ENCODE measurements around the gene C19orf38.
"Not testable (repeated sequence)": the region's sequence is repeated elsewhere in the genome, so short reads cannot be mapped to it uniquely, and the experiment has no call there.

Gene C19orf38

DNA sequence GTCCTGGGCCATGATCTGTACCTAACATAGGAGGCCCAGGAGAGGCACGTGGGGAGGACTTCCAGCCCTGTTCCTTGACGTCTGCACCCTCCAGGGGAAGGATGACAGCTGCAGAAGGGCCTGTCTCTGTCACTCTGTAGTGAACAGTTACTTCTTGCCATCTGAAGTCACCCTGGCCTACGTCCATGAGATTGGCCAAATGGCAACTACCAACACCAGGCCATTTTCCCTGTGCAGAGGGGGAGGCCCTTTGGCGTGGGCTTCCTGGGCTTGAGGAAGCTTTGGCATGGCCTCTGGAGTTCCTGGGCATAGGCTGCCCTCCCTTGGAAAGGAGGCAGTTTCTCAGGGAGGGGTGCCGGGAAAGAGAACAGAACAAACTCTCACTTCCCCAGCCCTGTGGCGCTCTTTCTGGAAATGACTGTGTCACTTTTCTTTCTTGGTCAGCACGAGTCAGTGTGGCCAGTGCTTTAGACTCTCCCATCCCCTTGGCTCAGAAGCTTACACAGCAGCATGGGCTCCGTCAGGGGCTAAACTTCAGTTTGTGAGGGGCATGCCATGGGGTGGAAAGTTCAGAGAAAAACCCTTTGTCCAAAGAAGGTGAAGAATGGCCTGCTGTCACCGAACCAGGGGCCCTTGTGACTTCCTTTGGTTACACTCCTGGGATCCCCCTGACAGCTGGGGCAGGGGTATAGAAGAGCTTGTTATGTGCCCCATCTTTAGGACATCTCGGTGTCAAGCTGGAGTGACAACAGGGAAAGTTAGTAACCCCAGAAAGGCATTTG is 28.4 kb downstream of the C19orf38 start:
- peak overlapping the region; percentile 54 for H3K27ac Mint-ChIP-seq
- H3K4me3 Mint-ChIP-seq, result peak overlapping the region; percentile 42
- peak in 1 of 2 donors; percentile 76 for DNase-seq (ENCODE audit: low spot score in 2 of 2)
- H3K36me3 Mint-ChIP-seq, result peaks cover 27% of the 10 kb centered on the region
- ATAC-seq, result peak; percentile 72
- H3K9me3 Mint-ChIP-seq, result no peaks in the 10 kb centered on the region
- peaks cover 34% of the 10 kb centered on the region for H3K4me1 Mint-ChIP-seq

DNA sequence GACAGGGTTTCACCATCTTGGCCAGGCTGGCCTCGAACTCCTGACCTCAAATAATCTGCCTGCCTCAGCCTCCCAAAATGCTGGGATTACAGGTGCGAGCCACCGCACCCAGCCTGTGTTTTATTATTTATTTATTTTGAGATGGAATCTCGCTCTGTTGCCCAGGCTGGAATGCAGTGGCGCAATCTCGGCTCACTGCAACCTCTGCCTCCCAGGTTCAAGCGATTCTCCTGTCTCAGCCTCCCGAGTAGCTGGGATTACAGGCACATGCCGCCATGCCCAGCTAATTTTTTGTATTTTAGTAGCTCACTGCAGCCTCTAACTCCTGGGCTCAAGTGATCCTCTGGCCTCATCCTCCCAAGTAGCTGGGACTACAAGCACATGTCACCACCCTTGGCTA is 29.4 kb downstream of the C19orf38 start:
- ATAC-seq; H3K9me3 Mint-ChIP-seq; DNase-seq (ENCODE audit: low spot score in 2 of 2): not testable (repeated sequence)
- peak overlapping the region; percentile 46 for H3K4me3 Mint-ChIP-seq
- H3K27ac Mint-ChIP-seq, result peak overlapping the region; percentile 88
- H3K4me1 Mint-ChIP-seq, result peaks cover 31% of the 10 kb centered on the region
- peaks cover 25% of the 10 kb centered on the region for H3K36me3 Mint-ChIP-seq

DNA sequence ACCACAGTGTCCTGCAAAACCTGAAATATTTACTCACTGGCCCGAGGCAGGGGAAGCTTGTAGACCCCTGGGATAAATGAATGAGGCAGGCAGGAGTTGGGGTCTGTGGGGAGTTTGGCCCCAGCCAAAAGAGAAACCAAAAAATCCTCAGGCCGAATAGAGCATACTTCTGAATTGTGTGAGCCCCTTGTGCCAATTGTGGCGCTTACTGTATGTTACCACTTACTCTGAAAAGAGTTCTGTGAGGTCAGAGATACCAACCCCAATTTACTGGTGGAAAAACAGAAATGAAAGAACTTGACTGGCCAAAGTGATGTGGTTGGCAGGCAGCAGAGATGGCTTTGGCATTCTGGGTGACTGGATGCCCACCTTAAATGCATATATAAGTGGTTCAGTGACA is 30.0 kb downstream of the C19orf38 start:
- ATAC-seq (peak; percentile 29), DNase-seq (ENCODE audit: low spot score in 2 of 2) (no peak)
- Mint-ChIP-seq H3K9me3 (no peaks in the 10 kb centered on the region), H3K4me3 (peak overlapping the region; percentile 46), H3K36me3 (peaks cover 23% of the 10 kb centered on the region), H3K27ac (peak overlapping the region; percentile 88), H3K4me1 (peaks cover 27% of the 10 kb centered on the region)

DNA sequence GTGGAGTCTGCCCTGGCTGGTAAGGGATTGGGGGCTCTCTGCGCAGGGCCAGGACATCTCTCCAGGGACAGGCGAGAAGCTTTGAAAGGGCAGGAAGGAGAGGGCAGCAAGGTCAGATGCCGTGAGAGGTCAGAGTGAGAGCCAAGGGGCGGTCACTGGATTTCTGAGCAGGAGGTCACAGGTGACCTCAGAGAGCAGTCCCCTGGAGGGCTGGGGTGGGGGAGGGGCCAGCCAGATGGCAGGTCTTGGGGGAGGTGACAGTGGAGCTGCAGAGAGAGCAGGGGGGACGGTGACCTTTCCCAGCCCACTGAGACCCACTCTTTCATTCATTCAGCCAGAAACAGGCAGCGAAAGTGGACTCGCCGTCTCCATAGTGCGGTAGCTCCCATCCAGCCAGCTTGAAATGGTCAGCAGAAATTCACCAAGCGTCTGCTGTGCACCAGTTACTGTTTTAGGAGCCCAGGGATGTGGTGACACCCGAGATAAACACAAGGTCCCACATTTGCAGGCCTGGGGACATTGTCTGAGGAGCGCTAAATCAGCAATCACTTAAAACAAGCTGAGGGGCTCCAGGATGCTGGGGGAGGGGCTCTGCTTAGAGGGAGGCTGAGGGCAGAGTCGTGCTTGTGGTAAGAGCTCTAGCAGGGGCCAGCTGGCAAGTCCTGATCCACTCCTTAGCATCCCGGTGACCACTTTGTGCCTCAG is 33.3 kb downstream of the C19orf38 start:
- peaks cover 24% of the 10 kb centered on the region for H3K4me1 Mint-ChIP-seq
- H3K4me3 Mint-ChIP-seq, result no peak overlapping the region
- no peak for DNase-seq (ENCODE audit: low spot score in 2 of 2)
- no peaks in the 10 kb centered on the region for H3K9me3 Mint-ChIP-seq
- no peak for ATAC-seq
- peaks cover 8% of the 10 kb centered on the region for H3K36me3 Mint-ChIP-seq
- H3K27ac Mint-ChIP-seq, result no peak overlapping the region

DNA sequence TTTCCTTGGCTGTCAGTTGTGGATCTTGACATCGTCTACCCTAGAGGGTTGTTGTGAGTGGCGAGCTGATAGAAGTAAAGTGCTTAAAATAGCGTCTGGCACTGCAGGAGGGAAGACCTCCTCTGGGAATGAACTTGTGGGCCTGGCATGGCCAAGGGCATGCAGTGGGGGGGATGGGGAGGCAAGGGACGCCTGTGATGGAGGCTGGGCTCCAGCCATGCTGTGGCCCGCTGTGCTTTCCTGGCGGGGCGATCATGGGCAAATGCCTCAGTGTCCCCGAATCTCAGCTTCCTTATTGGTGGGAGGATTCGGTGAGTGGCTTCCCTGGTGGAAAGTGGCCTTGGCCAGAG is 33.9 kb downstream of the C19orf38 start:
- no peak overlapping the region for H3K27ac Mint-ChIP-seq
- H3K36me3 Mint-ChIP-seq, result peaks cover 8% of the 10 kb centered on the region
- no peak overlapping the region for H3K4me3 Mint-ChIP-seq
- ATAC-seq (no peak), DNase-seq (ENCODE audit: low spot score in 2 of 2) (no peak)
- no peaks in the 10 kb centered on the region for H3K9me3 Mint-ChIP-seq
- peaks cover 22% of the 10 kb centered on the region for H3K4me1 Mint-ChIP-seq

DNA sequence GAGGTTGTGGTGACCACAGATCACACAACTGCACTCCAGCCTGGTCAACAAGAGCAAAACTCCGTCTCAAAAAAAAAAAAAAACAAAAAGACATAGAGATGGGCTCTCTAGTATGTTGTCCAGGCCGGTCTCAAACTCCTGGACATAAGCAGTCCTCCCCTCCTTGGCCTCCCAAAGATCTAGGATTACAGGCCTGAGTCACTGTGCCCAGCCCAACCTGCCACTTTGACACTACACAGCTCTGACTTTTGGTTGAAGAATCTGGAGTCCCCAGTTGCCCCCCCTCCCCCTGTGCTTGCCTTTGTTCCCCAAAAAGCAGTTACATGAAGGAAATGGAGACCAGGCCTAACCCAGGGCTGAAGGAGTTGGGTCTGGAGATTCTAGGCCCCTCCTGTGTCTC is 36.1 kb downstream of the C19orf38 start:
- Mint-ChIP-seq H3K9me3 (no peaks in the 10 kb centered on the region), H3K36me3 (peaks cover 8% of the 10 kb centered on the region), H3K4me1 (peaks cover 17% of the 10 kb centered on the region), H3K4me3 (no peak overlapping the region), H3K27ac (no peak overlapping the region)
- no peak for DNase-seq (ENCODE audit: low spot score in 2 of 2)
- ATAC-seq, result no peak

DNA sequence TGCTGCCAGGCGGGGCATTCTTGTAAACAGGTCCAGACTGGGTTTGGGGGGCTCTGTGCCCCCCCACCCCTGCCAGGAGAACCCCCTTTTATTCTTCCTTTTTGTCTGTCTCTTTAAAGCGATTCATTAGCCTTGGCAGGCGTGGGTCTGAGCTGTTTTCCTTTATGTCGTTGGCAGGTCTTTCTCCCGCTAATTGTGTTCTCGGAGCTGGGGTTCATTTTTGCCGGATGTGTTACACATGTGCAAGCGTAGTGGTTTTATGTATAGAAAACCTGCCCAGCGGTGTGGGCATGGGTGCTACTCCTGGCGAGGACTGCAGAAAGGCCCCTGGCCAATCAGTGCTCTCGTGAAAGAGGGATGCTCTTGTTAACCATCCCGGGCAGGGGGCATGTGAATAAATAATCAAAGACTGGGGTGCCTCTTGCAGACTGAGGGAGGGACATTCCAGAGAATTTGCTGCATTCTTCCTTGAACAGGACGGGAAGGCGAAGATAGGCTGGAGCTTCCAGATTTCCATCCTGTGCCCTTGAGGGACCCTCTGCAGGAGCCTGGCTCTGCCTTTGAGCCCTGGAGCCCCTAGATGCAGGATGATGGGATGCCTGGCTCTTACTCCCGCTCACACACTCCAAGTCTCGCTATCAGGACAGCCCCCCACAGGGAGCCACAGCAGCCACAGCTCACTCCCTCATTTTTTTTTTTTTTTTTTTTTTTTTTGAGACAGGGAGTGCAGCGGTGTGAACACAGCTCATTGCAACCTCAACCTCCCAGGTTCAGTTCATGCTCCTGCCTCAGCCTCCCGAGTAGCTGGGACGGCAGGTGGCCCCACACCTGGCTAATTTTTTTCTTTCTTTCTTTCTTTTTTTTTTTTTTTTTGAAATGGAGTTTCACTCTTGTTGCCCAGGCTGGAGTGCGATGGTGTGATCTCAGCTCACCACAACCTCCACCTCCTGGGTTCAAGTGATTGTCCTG is 37.3 kb downstream of the C19orf38 start:
- no peaks in the 10 kb centered on the region for H3K9me3 Mint-ChIP-seq
- ATAC-seq, result no peak
- peak overlapping the region; percentile 10 for H3K27ac Mint-ChIP-seq
- no peak overlapping the region for H3K4me3 Mint-ChIP-seq
- peaks cover 8% of the 10 kb centered on the region for H3K36me3 Mint-ChIP-seq
- peaks cover 14% of the 10 kb centered on the region for H3K4me1 Mint-ChIP-seq
- no peak for DNase-seq (ENCODE audit: low spot score in 2 of 2)

DNA sequence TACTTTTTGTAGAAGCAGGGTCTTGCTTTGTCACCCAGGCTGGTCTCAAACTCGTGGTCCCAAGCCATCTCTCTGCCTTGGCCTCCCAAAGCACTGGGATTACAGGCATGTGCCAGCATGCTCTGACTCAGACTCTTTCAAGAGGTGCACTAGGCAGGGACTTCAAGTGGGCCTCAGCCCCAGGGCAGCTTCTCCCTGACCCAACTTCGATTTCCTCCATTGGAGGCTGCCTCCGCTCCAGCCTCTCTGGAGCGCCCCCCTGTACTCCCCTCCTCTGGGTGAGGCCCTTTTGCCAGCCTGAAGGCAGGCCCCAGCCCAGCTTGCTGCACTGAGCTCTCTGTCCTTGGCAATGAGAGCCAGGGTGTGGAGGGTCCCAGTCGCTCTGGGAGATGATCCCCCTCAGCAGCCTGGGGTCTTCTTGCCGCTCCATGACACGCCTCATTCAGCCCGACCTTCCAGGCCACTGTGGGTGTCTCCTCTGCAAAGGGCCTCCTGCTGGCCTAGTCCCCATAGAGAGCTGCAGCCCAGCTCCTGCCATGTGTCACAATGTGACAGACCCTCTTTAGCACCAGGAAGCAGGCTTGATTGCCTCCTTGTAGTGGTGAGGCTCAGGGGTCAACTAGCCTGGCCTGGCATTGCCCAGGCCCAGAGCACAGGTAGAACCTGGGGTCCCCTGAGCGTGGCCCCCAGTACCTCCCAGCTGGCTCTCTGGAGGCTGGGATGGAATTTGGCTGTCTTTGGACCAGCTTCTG is 39.6 kb downstream of the C19orf38 start:
- DNase-seq (ENCODE audit: low spot score in 2 of 2) (no peak), ATAC-seq (no peak)
- Mint-ChIP-seq H3K4me3 (no peak overlapping the region), H3K4me1 (peaks cover 14% of the 10 kb centered on the region), H3K36me3 (peaks cover 2% of the 10 kb centered on the region), H3K27ac (peak overlapping the region; percentile 40), H3K9me3 (no peaks in the 10 kb centered on the region)

DNA sequence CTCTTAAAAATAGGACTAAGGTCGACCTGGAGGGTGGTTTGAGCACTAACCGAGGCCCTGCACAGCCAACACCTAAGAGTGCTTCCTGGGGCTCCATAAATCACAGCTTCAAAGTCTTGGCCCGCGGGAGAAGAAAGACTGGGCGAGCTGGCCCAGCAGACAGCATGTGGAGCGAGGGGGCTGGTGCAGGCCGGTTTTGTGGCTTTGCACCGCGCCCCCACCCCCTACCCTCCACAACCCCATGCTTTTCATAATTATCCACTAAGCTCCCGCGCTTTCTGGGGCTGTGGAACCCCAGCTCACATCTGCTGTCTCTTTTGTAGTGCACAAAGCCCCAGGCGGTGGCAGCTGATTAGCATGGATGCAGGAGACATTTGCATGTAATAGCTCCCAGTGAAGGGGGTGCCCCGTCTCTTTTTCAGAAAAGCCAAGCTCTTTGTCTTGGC is 40.2 kb downstream of the C19orf38 start:
- DNase-seq (ENCODE audit: low spot score in 2 of 2) (no peak), ATAC-seq (no peak)
- H3K9me3 Mint-ChIP-seq, result no peaks in the 10 kb centered on the region
- peak overlapping the region; percentile 40 for H3K27ac Mint-ChIP-seq
- no peaks in the 10 kb centered on the region for H3K36me3 Mint-ChIP-seq
- no peak overlapping the region for H3K4me3 Mint-ChIP-seq
- peaks cover 14% of the 10 kb centered on the region for H3K4me1 Mint-ChIP-seq

DNA sequence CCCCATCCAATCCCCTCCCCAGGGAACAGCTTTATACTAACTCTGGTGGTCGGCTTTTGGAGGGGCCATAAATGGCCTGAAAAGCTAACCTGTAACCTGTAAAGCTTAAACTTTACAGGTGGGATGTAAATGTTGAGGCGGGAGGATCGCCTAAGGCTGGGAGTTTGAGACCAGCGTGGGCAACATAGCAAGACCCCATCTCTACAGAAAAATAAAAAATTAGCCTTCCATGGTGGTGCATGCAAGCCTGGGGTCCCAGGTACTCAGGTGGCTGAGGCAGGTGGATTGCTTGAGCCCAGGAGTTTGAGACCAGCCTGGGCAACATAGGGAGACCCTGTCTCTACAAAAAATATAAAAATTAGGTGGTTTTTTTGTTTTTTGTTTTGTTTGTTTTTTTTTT is 41.7 kb downstream of the C19orf38 start:
- Mint-ChIP-seq H3K36me3 (no peaks in the 10 kb centered on the region), H3K9me3 (no peaks in the 10 kb centered on the region), H3K4me3 (no peak overlapping the region), H3K27ac (no peak overlapping the region), H3K4me1 (peaks cover 14% of the 10 kb centered on the region)
- no peak for ATAC-seq
- DNase-seq (ENCODE audit: low spot score in 2 of 2), result no peak

DNA sequence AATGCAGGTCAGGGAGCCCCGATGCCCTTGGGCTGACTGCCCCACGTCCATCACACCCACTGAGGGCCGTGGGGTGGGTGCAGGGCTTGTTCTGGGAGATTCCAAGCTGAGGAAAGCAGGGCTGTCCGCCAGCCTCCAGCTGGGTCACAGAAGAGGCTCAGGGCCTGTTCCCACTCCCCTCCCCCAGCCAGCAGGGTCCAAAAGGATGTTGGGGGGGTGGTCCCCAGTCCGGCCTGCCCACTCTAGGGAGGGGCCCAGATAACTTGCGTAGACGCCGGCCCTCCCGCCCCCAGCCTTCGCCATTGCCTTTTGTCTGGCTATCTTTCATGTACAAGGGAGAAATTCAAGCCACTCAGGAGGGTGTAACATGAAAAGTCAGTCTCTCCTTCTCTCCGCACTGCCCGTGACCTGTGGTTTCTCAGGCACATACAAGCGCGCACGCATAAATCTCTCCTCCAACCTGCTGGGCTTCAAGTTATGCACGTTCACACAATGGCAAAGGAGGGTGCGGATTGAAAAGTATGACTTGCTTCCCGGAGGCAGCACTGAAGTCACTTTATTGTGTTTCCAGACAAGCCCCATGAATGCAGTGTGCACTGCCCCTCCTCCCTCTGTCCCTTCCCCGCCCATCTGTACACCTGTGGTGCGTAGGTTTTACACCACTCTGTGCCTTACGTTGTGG is 43.3 kb downstream of the C19orf38 start:
- ATAC-seq (no peak), DNase-seq (ENCODE audit: low spot score in 2 of 2) (no peak)
- no peak overlapping the region for H3K4me3 Mint-ChIP-seq
- H3K4me1 Mint-ChIP-seq, result peaks cover 25% of the 10 kb centered on the region
- no peak overlapping the region for H3K27ac Mint-ChIP-seq
- no peaks in the 10 kb centered on the region for H3K36me3 Mint-ChIP-seq
- H3K9me3 Mint-ChIP-seq, result no peaks in the 10 kb centered on the region

DNA sequence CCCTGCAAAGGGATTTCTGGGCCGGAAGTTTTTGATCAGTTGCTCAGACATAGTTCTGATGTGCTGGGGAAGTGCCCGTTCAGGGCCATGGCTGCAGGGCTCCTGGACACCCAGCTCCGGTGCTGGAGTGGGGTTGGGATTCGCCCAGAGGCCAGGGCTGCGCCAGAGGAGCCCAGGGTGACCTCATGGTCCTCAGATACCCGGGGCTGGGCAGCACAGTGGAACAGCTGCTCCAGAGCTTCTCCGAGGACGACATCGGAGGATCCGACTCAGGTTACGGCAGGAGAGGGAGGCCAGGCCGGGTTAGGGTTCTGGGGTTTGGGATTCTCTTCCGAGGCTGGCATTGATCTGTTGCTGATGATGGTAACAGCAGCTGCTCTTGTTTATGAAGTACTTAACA is 44.0 kb downstream of the C19orf38 start:
- Mint-ChIP-seq H3K27ac (no peak overlapping the region), H3K36me3 (no peaks in the 10 kb centered on the region), H3K9me3 (no peaks in the 10 kb centered on the region), H3K4me1 (peaks cover 28% of the 10 kb centered on the region), H3K4me3 (no peak overlapping the region)
- ATAC-seq (no peak), DNase-seq (ENCODE audit: low spot score in 2 of 2) (no peak)

DNA sequence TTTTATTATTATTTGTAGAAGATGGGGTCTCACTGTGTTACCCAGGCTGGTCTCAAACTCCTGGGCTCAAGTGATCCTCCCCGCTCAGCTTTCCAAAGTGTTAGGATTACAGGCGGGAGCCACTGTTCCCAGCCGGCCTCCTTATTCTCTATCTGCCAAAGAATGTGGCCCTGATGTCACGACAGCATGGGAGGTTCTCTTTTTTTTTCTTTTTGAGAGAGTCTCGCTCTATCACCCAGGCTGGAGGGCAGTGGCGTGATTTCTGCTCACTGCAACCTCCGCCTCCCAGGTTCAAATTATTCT is 46.6 kb downstream of the C19orf38 start:
- H3K9me3 Mint-ChIP-seq, result no peaks in the 10 kb centered on the region
- no peaks in the 10 kb centered on the region for H3K36me3 Mint-ChIP-seq
- H3K27ac Mint-ChIP-seq, result no peak overlapping the region
- DNase-seq (ENCODE audit: low spot score in 2 of 2) (no peak), ATAC-seq (no peak)
- peaks cover 18% of the 10 kb centered on the region for H3K4me1 Mint-ChIP-seq
- no peak overlapping the region for H3K4me3 Mint-ChIP-seq

DNA sequence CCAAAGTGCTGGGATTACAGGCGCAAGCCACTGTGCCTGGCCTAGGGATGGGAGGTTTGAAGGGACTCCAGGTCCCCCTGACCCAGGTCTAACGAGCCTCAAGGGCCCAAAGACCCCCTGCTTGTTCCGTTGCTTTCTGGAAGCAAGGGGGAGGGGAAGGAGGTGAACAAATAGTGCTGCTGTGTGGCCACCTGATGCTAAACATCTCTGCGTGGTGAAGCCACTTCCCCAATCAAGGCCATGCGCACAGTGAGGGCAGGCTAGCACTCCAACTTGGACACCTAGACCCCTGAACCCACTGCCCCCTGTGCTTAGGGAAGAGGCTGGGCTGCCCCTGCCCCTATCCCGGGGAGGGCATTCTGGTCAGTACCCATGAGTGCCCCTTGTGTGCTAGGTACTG is 47.1 kb downstream of the C19orf38 start:
- Mint-ChIP-seq H3K9me3 (no peaks in the 10 kb centered on the region), H3K4me3 (no peak overlapping the region), H3K27ac (no peak overlapping the region), H3K4me1 (peaks cover 18% of the 10 kb centered on the region), H3K36me3 (no peaks in the 10 kb centered on the region)
- DNase-seq (ENCODE audit: low spot score in 2 of 2), result no peak
- ATAC-seq, result no peak
